ENCODE measurements around the gene CRIM1. TPM values are rescaled to one million over a fixed set of nuclear protein-coding genes. Genes with fewer than 3 reads are reported as not detected.

Gene CRIM1
- total RNA-seq, 4 donors from 2014 or later: 93.2 to 194 (median 119) TPM

DNA sequence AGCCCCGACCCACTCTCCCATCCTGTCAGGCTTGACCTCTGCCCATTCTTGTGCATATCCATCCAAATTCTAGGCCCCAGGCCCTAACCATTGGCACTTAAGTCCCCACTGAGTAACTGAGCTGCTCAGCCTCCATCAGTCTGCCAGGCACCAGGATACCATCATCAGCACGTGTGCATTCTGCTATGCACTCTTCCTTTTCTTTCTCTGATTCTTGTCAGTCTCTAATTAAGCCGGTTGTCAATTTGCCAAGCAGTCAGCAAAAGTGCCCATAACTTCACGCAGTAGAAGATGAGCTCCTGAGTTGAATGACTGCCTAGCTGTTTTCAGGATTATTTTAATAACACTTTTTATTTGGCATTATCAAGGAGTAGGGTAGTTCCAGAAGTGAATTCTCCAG, 135.2 kb downstream of the CRIM1 start:
- intact Hi-C loops (cut with DNase I; ENCODE audit: low total_unique reads): no loop called here
- no peak for TF ChIP-seq POLR2A (IDR thresholded peaks at IDR 0.05)
- TF ChIP-seq, protein P1, sequence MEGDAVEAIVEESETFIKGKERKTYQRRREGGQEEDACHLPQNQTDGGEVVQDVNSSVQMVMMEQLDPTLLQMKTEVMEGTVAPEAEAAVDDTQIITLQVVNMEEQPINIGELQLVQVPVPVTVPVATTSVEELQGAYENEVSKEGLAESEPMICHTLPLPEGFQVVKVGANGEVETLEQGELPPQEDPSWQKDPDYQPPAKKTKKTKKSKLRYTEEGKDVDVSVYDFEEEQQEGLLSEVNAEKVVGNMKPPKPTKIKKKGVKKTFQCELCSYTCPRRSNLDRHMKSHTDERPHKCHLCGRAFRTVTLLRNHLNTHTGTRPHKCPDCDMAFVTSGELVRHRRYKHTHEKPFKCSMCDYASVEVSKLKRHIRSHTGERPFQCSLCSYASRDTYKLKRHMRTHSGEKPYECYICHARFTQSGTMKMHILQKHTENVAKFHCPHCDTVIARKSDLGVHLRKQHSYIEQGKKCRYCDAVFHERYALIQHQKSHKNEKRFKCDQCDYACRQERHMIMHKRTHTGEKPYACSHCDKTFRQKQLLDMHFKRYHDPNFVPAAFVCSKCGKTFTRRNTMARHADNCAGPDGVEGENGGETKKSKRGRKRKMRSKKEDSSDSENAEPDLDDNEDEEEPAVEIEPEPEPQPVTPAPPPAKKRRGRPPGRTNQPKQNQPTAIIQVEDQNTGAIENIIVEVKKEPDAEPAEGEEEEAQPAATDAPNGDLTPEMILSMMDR (IDR thresholded peaks at IDR 0.05 in 4 of 5, conservative IDR thresholded peaks at IDR 0.05 in 1 of 5): no peak
- Histone ChIP-seq H3K27me3 (no peaks in the 10 kb centered on the region), H3K36me3 (no peaks in the 10 kb centered on the region), H3K9me3 (no peaks in the 10 kb centered on the region), H3K4me3 (no peak overlapping the region), H3K27ac (peak overlapping the region in 2 of 4 donors; percentile 0 to 27), H3K4me1 (peaks cover 52 to 72% of the 10 kb centered on the region in 2 donors)
- in situ Hi-C loops (cut with MboI; ENCODE audit: low sequenced_read_pairs in 4 of 4): no loop called here
- ATAC-seq (no peak), DNase-seq (no peak)

DNA sequence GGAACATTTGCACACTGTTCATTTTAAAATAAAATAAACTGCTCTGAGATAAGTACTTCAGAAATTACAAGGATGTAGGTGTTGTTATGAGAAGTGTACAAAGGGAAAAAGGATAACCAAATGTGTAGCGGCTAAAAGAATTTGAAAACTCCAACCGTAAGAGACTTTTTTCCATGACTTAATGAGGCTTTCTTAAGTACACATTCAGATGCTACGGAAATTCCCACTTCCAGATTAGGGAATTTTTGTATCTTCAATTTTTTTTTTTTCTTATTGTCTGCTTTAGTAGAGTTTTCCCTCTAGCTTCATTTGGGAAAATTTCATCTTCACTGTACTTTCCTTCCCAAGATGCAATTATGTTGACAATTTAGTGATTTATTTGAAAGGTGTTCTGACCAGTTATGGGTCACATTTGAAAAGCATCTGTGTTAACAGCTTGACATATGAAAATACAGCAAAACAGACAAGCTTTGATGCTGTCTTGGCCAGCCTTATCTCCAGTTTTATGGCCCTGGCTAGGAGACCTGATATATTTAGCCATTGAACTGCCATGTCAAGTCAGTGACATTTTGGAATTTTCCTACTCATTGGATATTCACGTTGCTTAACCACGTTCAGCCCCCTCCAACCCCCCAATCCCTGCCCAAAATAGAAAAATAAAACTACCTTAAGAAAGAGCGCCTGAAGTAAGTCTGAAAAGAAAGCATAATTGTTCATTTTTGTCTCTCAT, 136.8 kb downstream of the CRIM1 start:
- Histone ChIP-seq H3K27ac (peak overlapping the region; percentile 9 to 46 (median 36)), H3K36me3 (no peaks in the 10 kb centered on the region), H3K9me3 (no peaks in the 10 kb centered on the region), H3K4me1 (peaks cover 51 to 71% of the 10 kb centered on the region in 2 donors), H3K27me3 (no peaks in the 10 kb centered on the region), H3K4me3 (no peak overlapping the region)
- ATAC-seq (no peak), DNase-seq (no peak)
- in situ Hi-C loops (cut with MboI; ENCODE audit: low sequenced_read_pairs in 4 of 4): no loop called here
- TF ChIP-seq POLR2A (IDR thresholded peaks at IDR 0.05): no peak
- TF ChIP-seq, protein P1 (IDR thresholded peaks at IDR 0.05 in 4 of 5, conservative IDR thresholded peaks at IDR 0.05 in 1 of 5): no peak
- intact Hi-C loops (cut with DNase I; ENCODE audit: low total_unique reads): no loop called here

DNA sequence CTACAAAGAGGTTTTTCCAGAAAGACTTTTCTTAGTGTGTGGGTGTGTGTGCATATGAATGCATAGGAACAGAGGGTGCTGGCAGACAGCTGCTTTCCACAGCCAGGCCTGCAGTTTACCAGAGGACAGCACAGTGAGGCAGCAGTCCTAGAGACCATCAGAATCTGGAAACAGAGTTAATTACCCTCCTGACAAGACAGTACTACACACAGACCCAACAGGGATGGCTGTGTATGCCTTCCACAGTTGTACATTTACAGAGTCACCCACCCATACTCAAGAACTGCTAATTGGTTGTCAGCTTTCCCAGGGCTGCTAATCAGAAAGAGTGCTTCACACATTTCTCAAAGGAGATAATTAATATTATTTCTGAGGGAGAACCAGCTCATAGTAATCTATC, 137.7 kb downstream of the CRIM1 start:
- in situ Hi-C loops (cut with MboI; ENCODE audit: low sequenced_read_pairs in 4 of 4) (no loop called here), intact Hi-C loops (cut with DNase I; ENCODE audit: low total_unique reads) (no loop called here)
- no peaks in the 10 kb centered on the region for H3K27me3 ChIP-seq
- no peaks in the 10 kb centered on the region for H3K36me3 ChIP-seq
- no peak for TF ChIP-seq POLR2A (IDR thresholded peaks at IDR 0.05)
- TF ChIP-seq, protein P1 (IDR thresholded peaks at IDR 0.05 in 4 of 5, conservative IDR thresholded peaks at IDR 0.05 in 1 of 5): no peak
- DNase-seq (no peak), ATAC-seq (no peak)
- peak overlapping the region in 3 of 4 donors; percentile 12 to 46 (median 45) for H3K27ac ChIP-seq
- no peaks in the 10 kb centered on the region for H3K9me3 ChIP-seq
- peaks cover 58 to 72% of the 10 kb centered on the region in 2 donors for H3K4me1 ChIP-seq
- no peak overlapping the region for H3K4me3 ChIP-seq

DNA sequence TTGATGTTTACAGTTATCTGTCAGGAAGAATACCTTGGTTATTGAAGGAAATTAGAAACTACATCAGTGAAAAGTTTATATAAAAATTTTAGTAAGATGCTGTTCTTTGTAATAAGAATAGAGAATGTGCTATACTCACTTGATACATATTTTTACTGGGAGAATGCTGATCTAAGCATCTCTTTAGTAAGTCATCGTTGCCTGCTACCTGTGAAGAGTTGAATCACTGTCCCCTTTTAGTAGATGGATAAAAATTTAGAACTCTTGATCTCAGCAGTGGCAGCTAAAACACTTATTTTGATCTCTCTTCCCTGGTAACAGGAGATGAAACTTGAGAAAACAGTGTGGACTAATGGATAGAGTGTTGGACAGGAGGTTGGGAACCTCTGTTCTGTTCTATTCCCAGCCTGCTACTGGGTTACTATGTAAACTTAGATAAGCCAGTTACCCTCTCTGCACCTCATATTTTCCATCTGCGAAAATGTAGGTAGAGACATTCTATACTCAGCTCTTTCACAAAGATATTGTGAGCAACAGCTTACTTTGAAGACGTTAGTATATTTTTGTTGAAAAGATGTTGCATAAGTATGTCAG, 142.1 kb downstream of the CRIM1 start:
- peaks cover 37 to 44% of the 10 kb centered on the region in 2 donors for H3K4me1 ChIP-seq
- H3K36me3 ChIP-seq: peaks cover 3 to 34% of the 10 kb centered on the region in 2 donors
- in situ Hi-C loops (cut with MboI; ENCODE audit: low sequenced_read_pairs in 4 of 4) (no loop called here), intact Hi-C loops (cut with DNase I; ENCODE audit: low total_unique reads) (loop anchor here (2.0 kb wide), 1 partner anchor 27 kb away; no protein-coding TSS in a partner anchor)
- no peaks in the 10 kb centered on the region for H3K9me3 ChIP-seq
- DNase-seq (no peak), ATAC-seq (peak; percentile 66 to 81)
- TF ChIP-seq, protein P1 (IDR thresholded peaks at IDR 0.05 in 4 of 5, conservative IDR thresholded peaks at IDR 0.05 in 1 of 5): no peak
- H3K27ac ChIP-seq: peak overlapping the region; percentile 35 to 57 (median 46)
- no peaks in the 10 kb centered on the region for H3K27me3 ChIP-seq
- H3K4me3 ChIP-seq: no peak overlapping the region
